Ascending aorta (tissue), 2 donors: Measurements from ENCODE around the gene MDGA2. TPM values are rescaled to one million over a fixed set of nuclear protein-coding genes. Genes with fewer than 3 reads are reported as not detected.

Experiments used
- DNase-seq, 2 donors: peaks; one replicate each; pipeline ENCODE4 v3.0.0-alpha.2; 2019; ENCODE audit warnings: low spot score in 2 of 2
- H3K27ac ChIP-seq, 2 donors: fragments of 200-600 bp; sonication (generic); one replicate each; pipeline ENCODE4 v1.5.1; 2016 to 2017; ENCODE audit warnings: mild to moderate bottlenecking in 1 of 2
- H3K27me3 ChIP-seq: fragments of 200-600 bp; sonication (generic); one replicate; pipeline ENCODE4 v1.5.1; 2017
- H3K36me3 ChIP-seq, 2 donors: fragments of 200-600 bp; sonication (generic); one replicate each; pipeline ENCODE4 v1.5.1; 2016
- H3K4me1 ChIP-seq, 2 donors: fragments of 200-600 bp; sonication (generic); one replicate each; pipeline ENCODE4 v1.5.1; 2016 to 2017; ENCODE audit warnings: mild to moderate bottlenecking in 1 of 2
- H3K4me3 ChIP-seq, 2 donors: fragments of 200-600 bp; sonication (generic); one replicate each; pipeline ENCODE4 v1.5.1; 2016 to 2017; ENCODE audit warnings: mild to moderate bottlenecking in 1 of 2
- H3K9me3 ChIP-seq, 2 donors: fragments of 200-600 bp; sonication (generic); one replicate each; pipeline ENCODE4 v1.5.1; 2016
- intact Hi-C: fragments of 100-400 bp; cut with DNase I; formaldehyde crosslinking; loops from one replicate; pipeline ENCODE4 v1.15.1; 2023
- total RNA-seq: library from RNA; depleted of rRNA; stranded (reverse); fragments of >200 nt; gene quantifications from one replicate; pipeline ENCODE4 v1.1.0, GENCODE V29; 2016
- TF ChIP-seq, protein P1 (sequence below), 3 experiments: fragments of 200-600 bp in 2 of 3; fragments of 450-650 bp in 1 of 3; sonication (generic) in 2 of 3; IDR thresholded peaks; one replicate each; pipeline ENCODE4 v1.5.1; 2016 to 2019; ENCODE audit warnings: antibody characterized with exemption in 3 of 3, mild to moderate bottlenecking in 1 of 3, moderate library complexity in 1 of 3

MDGA2 gene
- total RNA-seq, 1 donor from 2014 or later = not detected

GRCh38 chr14:46840944-46841720 is 834.3 kb downstream of the MDGA2 start:
- no peaks in the 10 kb centered on the region for H3K9me3 ChIP-seq
- no peak for DNase-seq
- intact Hi-C loops = no loop called here
- no peaks in the 10 kb centered on the region for H3K4me1 ChIP-seq
- no peaks in the 10 kb centered on the region for H3K36me3 ChIP-seq
- TF ChIP-seq, protein P1, sequence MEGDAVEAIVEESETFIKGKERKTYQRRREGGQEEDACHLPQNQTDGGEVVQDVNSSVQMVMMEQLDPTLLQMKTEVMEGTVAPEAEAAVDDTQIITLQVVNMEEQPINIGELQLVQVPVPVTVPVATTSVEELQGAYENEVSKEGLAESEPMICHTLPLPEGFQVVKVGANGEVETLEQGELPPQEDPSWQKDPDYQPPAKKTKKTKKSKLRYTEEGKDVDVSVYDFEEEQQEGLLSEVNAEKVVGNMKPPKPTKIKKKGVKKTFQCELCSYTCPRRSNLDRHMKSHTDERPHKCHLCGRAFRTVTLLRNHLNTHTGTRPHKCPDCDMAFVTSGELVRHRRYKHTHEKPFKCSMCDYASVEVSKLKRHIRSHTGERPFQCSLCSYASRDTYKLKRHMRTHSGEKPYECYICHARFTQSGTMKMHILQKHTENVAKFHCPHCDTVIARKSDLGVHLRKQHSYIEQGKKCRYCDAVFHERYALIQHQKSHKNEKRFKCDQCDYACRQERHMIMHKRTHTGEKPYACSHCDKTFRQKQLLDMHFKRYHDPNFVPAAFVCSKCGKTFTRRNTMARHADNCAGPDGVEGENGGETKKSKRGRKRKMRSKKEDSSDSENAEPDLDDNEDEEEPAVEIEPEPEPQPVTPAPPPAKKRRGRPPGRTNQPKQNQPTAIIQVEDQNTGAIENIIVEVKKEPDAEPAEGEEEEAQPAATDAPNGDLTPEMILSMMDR (IDR thresholded peaks at IDR 0.05) = no peak
- no peak overlapping the region for H3K27ac ChIP-seq
- H3K27me3 ChIP-seq = no peaks in the 10 kb centered on the region
- H3K4me3 ChIP-seq = no peak overlapping the region

DNA sequence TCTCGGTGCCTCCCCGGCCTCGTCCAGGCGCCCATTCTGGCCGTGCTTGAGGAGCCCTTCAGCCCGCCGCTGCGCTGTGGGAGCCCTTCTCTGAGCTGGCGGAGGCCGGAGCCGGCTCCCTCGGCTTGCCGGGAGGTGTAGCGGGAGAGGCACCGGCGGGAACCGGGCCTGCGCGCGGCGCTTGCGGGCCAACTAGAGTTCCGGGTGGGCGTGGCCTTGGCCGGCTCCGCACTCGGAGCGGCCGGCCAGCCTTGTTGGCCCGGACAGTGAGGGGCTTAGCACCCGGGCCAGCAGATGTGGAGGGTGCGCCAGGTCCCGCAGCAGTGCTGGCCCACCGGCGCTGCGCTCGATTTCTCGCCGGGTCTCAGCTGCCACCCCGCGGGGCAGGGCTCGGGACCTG is 855.1 kb downstream of the MDGA2 start:
- Histone ChIP-seq H3K36me3 (no peaks in the 10 kb centered on the region), H3K27ac (no peak overlapping the region), H3K4me1 (no peaks in the 10 kb centered on the region), H3K27me3 (no peaks in the 10 kb centered on the region), H3K4me3 (no peak overlapping the region), H3K9me3 (no peaks in the 10 kb centered on the region)
- intact Hi-C loops = no loop called here
- TF ChIP-seq, protein P1 (IDR thresholded peaks at IDR 0.05) = no peak
- no peak for DNase-seq

GRCh38 chr14:46819117-46819516 is 856.3 kb downstream of the MDGA2 start:
- no peak overlapping the region for H3K4me3 ChIP-seq
- TF ChIP-seq, protein P1 (IDR thresholded peaks at IDR 0.05) = no peak
- no peaks in the 10 kb centered on the region for H3K4me1 ChIP-seq
- no peak for DNase-seq
- no peaks in the 10 kb centered on the region for H3K36me3 ChIP-seq
- no peak overlapping the region for H3K27ac ChIP-seq
- no peaks in the 10 kb centered on the region for H3K27me3 ChIP-seq
- no peaks in the 10 kb centered on the region for H3K9me3 ChIP-seq
- intact Hi-C loops = no loop called here

DNA sequence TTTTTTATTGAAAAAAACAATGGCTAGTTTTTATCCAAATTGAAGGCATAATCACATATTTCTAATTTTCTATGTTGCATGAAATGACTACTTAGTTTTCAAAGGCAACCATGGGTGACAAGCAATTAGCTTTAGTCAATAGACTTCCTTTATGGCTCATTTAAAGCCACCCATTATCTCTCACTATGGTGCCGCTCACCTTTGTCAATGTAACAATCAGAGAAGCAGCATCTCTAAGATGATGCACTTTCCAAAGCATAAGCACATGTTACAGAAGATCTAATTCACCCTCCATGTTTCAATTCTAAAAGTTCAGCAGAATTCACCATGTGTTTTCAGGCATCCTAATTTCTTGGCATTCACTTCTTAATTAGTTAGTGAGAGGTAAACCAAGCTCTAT is 857.3 kb downstream of the MDGA2 start:
- no peak overlapping the region for H3K4me3 ChIP-seq
- intact Hi-C loops = no loop called here
- H3K27ac ChIP-seq = no peak overlapping the region
- H3K36me3 ChIP-seq = no peaks in the 10 kb centered on the region
- no peaks in the 10 kb centered on the region for H3K9me3 ChIP-seq
- no peaks in the 10 kb centered on the region for H3K4me1 ChIP-seq
- H3K27me3 ChIP-seq = no peaks in the 10 kb centered on the region
- TF ChIP-seq, protein P1 (IDR thresholded peaks at IDR 0.05) = no peak
- DNase-seq = no peak

DNA sequence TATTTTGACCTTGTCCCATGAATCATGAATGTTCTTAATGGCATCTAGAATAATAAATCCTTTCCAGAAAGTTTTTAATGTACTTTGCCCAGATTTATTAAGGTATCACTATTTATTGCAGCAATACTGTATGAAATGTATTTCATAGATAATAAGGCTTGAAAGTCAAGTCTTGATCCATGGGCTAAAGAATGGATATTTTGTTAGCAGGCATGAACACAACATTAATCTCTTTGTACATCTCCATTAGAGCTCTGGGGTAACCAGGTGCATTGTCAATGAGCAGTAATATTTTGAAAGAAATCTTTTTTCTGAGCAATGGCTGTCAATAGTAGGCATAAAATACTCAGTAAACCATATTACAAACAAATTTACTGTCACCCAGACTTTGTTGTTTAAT is 882.3 kb downstream of the MDGA2 start:
- H3K27ac ChIP-seq = no peak overlapping the region
- H3K4me3 ChIP-seq = no peak overlapping the region
- no peaks in the 10 kb centered on the region for H3K9me3 ChIP-seq
- no peak for DNase-seq
- H3K27me3 ChIP-seq = no peaks in the 10 kb centered on the region
- no peaks in the 10 kb centered on the region for H3K4me1 ChIP-seq
- H3K36me3 ChIP-seq = no peaks in the 10 kb centered on the region
- TF ChIP-seq, protein P1 (IDR thresholded peaks at IDR 0.05) = no peak
- intact Hi-C loops = no loop called here
